Keratinocyte (primary cell): ENCODE data around the gene RPS6KA5.

Source experiments
- CTCF ChIP-seq, 3 experiments: IDR thresholded peaks in 1 of 3; conservative IDR thresholded peaks in 1 of 3; optimal IDR thresholded peaks in 1 of 3; 2 replicates in 2 of 3; 3 replicates in 1 of 3; pipeline versions ENCODE3 to v1.5.1; 2011; ENCODE audit warnings: low read length in 3 of 3, mild to moderate bottlenecking in 3 of 3, moderate library complexity in 2 of 3, control low read depth in 1 of 3, inconsistent platforms in 1 of 3; ENCODE audit not compliant: insufficient read depth in 2 of 3; ENCODE audit errors: extremely low read depth in 1 of 3
- EZH2 ChIP-seq: IDR thresholded peaks from one replicate; pipeline ENCODE4 v1.6.1; 2012; ENCODE audit warnings: inconsistent platforms, mild to moderate bottlenecking, low read length, moderate library complexity

- TF ChIP-seq CTCF (optimal IDR thresholded peaks at IDR 0.05 in 1 of 3, IDR thresholded peaks at IDR 0.05 in 1 of 3, conservative IDR thresholded peaks at IDR 0.05 in 1 of 3; ENCODE audit: extremely low read depth in 1 of 3, insufficient read depth in 2 of 3, low read length in 3 of 3), result no peak
- TF ChIP-seq EZH2, result no peak
Measured at GRCh38 chr14:91021991-91022621, 38.3 kb downstream of the RPS6KA5 start.
